HCT116 (cell line): ENCODE data around the gene PRPF6.

Source experiments
- ATF3 ChIP-seq: IDR thresholded peaks from 2 replicates; pipeline ENCODE4 v1.6.1; 2012
- CTCF ChIP-seq, 3 experiments: fragments of 200-600 bp in 1 of 3; sonication (generic) in 1 of 3; IDR thresholded peaks in 2 of 3; conservative IDR thresholded peaks in 1 of 3; 2 replicates each; pipeline ENCODE4 v1.5.1; 2012 to 2017; ENCODE audit warnings: low read depth in 2 of 3, low read length in 2 of 3, antibody characterized with exemption in 1 of 3, borderline replicate concordance in 1 of 3, control low read depth in 1 of 3, mild to moderate bottlenecking in 1 of 3, mixed read lengths in 1 of 3, mixed run types in 1 of 3, moderate library complexity in 1 of 3; ENCODE audit not compliant: insufficient read depth in 1 of 3
- EZH2 ChIP-seq: fragments of 200-600 bp; sonication (generic); IDR thresholded peaks from 2 replicates; pipeline ENCODE4 v1.6.1; 2017; ENCODE audit warnings: antibody characterized with exemption, mixed run types
- EZH2phosphoT487 ChIP-seq: fragments of 200-600 bp; IDR thresholded peaks from 2 replicates; pipeline ENCODE4 v1.6.1; 2018; ENCODE audit warnings: antibody characterized with exemption, borderline replicate concordance
- RAD21 ChIP-seq: IDR thresholded peaks from 2 replicates; pipeline ENCODE4 v1.6.1; 2012; ENCODE audit warnings: low read depth, mild to moderate bottlenecking

GRCh38 chr20:63933646-63934045, 47.3 kb upstream of the PRPF6 start:
- TF ChIP-seq CTCF (IDR thresholded peaks at IDR 0.05 in 2 of 3, conservative IDR thresholded peaks at IDR 0.05 in 1 of 3; ENCODE audit: borderline replicate concordance in 1 of 3, insufficient read depth in 1 of 3, low read depth in 2 of 3, low read length in 2 of 3) (no peak), EZH2phosphoT487 (no peak), EZH2 (no peak), ATF3 (no peak), RAD21 (no peak)
